ENCODE results near the gene GMDS. TPM values are rescaled to one million over a fixed set of nuclear protein-coding genes. Genes with fewer than 3 reads are reported as not detected.

GMDS gene
- total and polyA plus RNA-seq, 2 of the 8 experiments (the other 6 are each of a cell fraction or from before 2014, with no cell fraction given): 16.8 to 50.0 TPM

GRCh38 chr6:2117447-2117846 lies 128.0 kb downstream of the GMDS start:
- no peak for TF ChIP-seq FOSL1 (IDR thresholded peaks at IDR 0.05; ENCODE audit: insufficient read depth, low read depth, low read length)
- TF ChIP-seq TEAD4 (IDR thresholded peaks at IDR 0.05; ENCODE audit: low read depth, low read length): no peak
- no peak overlapping the region for H3K4me2 ChIP-seq (ENCODE audit: insufficient read depth in 1 of 2, low read depth in 2 of 2, low read length in 2 of 2)
- H3K27me3 ChIP-seq (replicated peaks in 1 of 4; ENCODE audit: control insufficient read depth in 3 of 4, extremely low read depth in 1 of 4, insufficient read depth in 3 of 4, low read length in 3 of 4): no peaks in the 10 kb centered on the region
- no peak overlapping the region for H3K18ac ChIP-seq (ENCODE audit: extremely low read depth, low read length)
- no peak overlapping the region for H3K56ac ChIP-seq (replicated peaks; ENCODE audit: insufficient read length, low read depth, low read length)
- H2BK15ac ChIP-seq (ENCODE audit: low read length): no peak overlapping the region
- no peaks in the 10 kb centered on the region for H3K79me2 ChIP-seq (ENCODE audit: control insufficient read depth in 1 of 2, insufficient read depth in 2 of 2, low read length in 2 of 2)
- no peak overlapping the region for H3K4ac ChIP-seq (replicated peaks; ENCODE audit: insufficient read length, low read depth, low read length)
- ChIA-PET POLR2A (ENCODE audit: partially characterized antibody) (no interaction called here), CTCF (ENCODE audit: partially characterized antibody) (interaction anchor here (1.4 kb wide), 1 partner anchor 41 kb away, joined by 5 read pairs; no protein-coding TSS in a partner anchor)
- no peaks in the 10 kb centered on the region for H3K36me3 ChIP-seq (ENCODE audit: control insufficient read depth in 2 of 4, insufficient read depth in 4 of 4, low read length in 3 of 4)
- H3K9me3 ChIP-seq (ENCODE audit: insufficient read depth in 2 of 2, low read depth in 1 of 2, low read length in 1 of 2): no peaks in the 10 kb centered on the region
- no peak for DNase-seq (ENCODE audit: low read depth in 1 of 2, low spot score in 2 of 2)
- no peaks in the 10 kb centered on the region for H3K79me1 ChIP-seq (ENCODE audit: low read depth, low read length)
- H2BK5ac ChIP-seq (ENCODE audit: low read depth, low read length): no peak overlapping the region
- H2AK5ac ChIP-seq (ENCODE audit: low read depth, low read length): no peak overlapping the region
- no peak overlapping the region for H4K5ac ChIP-seq (ENCODE audit: insufficient read length, low read depth, low read length)
- no peak overlapping the region for H3K4me3 ChIP-seq (ENCODE audit: extremely low read depth in 1 of 4, insufficient read depth in 2 of 4, low read depth in 3 of 4, low read length in 4 of 4)
- H3K23ac ChIP-seq (ENCODE audit: insufficient read length): no peak overlapping the region
- H4K91ac ChIP-seq (replicated peaks; ENCODE audit: insufficient read length, low read length): no peak overlapping the region
- no peak overlapping the region for H2BK12ac ChIP-seq (ENCODE audit: low read depth, low read length)
- H3K23me2 ChIP-seq (ENCODE audit: low read depth, low read length): no peaks in the 10 kb centered on the region
- H4K8ac ChIP-seq (ENCODE audit: extremely low read depth, insufficient read depth, low read length): no peak overlapping the region
- WGBS, 2 experiments (ENCODE audit: extremely low coverage in 1 of 2, insufficient coverage in 1 of 2, insufficient read length in 1 of 2, insufficient replicate concordance in 2 of 2, low coverage in 1 of 2, low lambda C conversion rate in 2 of 2, missing lambda C conversion rate in 1 of 2): 95% methylated on average over 7 of the region's 7 CpGs; no CpG with 5 or more reads in 1 of the 2 experiments
- no peak overlapping the region for H3K9ac ChIP-seq (replicated peaks in 1 of 4; ENCODE audit: extremely low read depth in 1 of 4, low read depth in 3 of 4, low read length in 3 of 4)
- no peak overlapping the region for H3K14ac ChIP-seq (ENCODE audit: insufficient read length)
- H4K20me1 ChIP-seq (replicated peaks in 1 of 2; ENCODE audit: control insufficient read depth in 1 of 2, insufficient read depth in 2 of 2, low read length in 2 of 2): peaks cover 0 to 1% of the 10 kb centered on the region in 2 experiments
- H3K27ac ChIP-seq (ENCODE audit: low read depth, low read length): no peak overlapping the region
- H3K4me1 ChIP-seq (replicated peaks in 1 of 4; ENCODE audit: control insufficient read depth in 3 of 4, insufficient read depth in 4 of 4, low read length in 3 of 4): no peaks in the 10 kb centered on the region
- H2AFZ ChIP-seq (ENCODE audit: low read length): no peak overlapping the region
- FAIRE-seq: no peak
- no peak overlapping the region for H2BK20ac ChIP-seq (ENCODE audit: low read length)
- no peak overlapping the region for H2BK120ac ChIP-seq (replicated peaks; ENCODE audit: low read depth, low read length)
